ENCODE data around the gene CKAP4. TPM values are rescaled to one million over a fixed set of nuclear protein-coding genes. Genes with fewer than 3 reads are reported as not detected.

CKAP4 gene
- total RNA-seq, 4 donors from 2014 or later, result 58.9 to 127 (median 103) TPM

DNA sequence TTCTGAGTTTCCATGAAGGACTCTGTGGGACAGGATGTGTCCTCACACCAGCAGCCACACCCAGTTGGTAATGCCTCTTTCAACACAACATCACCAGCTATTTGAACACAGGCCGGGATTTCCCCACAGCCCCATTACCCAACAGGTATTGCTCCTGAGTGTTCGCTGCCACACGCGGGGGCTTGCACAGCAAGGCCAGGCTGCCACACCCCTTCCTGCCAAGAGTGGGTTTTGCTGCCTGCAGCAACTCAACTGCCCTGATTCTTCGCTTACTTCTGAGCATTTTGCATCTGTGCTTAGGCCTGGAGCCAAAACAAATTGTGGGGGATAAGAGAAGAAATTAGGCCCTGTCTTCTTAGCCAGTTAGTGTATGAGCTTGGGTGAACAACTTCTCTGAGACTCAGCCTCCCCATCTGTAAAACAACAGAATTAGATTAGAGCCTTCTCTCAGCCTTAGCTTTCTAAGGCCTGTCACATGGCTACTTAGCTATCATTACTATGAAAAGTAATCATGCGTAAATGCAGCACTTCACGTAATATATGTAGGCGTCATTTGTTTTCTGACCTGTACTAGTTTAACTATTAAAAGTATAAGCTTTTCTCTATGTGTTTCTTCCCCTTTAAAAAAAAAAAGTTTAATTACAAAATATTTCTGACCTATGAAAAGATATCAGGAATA, 20.0 kb downstream of the CKAP4 start:
- intact Hi-C loops (cut with DNase I), result loop anchor here (2.0 to 10.0 kb wide), 2 partner anchors 55 to 117 kb away; no protein-coding TSS in a partner anchor
- Histone ChIP-seq H3K4me3 (no peak overlapping the region), H3K36me3 (no peaks in the 10 kb centered on the region), H3K9me3 (no peaks in the 10 kb centered on the region), H3K4me1 (peaks cover 11 to 25% (median 11%) of the 10 kb centered on the region in 3 donors), H3K27me3 (no peaks in the 10 kb centered on the region), H3K27ac (peak overlapping the region; percentile 75 to 82 (median 78))
- whole genome bisulfite sequencing, 2 donors, result 32 to 37% methylated on average over 8 of the region's 8 CpGs
- no peak for DNase-seq
- no peak for TF ChIP-seq POLR2A (IDR thresholded peaks at IDR 0.05)
- TF ChIP-seq, protein P1, sequence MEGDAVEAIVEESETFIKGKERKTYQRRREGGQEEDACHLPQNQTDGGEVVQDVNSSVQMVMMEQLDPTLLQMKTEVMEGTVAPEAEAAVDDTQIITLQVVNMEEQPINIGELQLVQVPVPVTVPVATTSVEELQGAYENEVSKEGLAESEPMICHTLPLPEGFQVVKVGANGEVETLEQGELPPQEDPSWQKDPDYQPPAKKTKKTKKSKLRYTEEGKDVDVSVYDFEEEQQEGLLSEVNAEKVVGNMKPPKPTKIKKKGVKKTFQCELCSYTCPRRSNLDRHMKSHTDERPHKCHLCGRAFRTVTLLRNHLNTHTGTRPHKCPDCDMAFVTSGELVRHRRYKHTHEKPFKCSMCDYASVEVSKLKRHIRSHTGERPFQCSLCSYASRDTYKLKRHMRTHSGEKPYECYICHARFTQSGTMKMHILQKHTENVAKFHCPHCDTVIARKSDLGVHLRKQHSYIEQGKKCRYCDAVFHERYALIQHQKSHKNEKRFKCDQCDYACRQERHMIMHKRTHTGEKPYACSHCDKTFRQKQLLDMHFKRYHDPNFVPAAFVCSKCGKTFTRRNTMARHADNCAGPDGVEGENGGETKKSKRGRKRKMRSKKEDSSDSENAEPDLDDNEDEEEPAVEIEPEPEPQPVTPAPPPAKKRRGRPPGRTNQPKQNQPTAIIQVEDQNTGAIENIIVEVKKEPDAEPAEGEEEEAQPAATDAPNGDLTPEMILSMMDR (IDR thresholded peaks at IDR 0.05), result no peak

DNA sequence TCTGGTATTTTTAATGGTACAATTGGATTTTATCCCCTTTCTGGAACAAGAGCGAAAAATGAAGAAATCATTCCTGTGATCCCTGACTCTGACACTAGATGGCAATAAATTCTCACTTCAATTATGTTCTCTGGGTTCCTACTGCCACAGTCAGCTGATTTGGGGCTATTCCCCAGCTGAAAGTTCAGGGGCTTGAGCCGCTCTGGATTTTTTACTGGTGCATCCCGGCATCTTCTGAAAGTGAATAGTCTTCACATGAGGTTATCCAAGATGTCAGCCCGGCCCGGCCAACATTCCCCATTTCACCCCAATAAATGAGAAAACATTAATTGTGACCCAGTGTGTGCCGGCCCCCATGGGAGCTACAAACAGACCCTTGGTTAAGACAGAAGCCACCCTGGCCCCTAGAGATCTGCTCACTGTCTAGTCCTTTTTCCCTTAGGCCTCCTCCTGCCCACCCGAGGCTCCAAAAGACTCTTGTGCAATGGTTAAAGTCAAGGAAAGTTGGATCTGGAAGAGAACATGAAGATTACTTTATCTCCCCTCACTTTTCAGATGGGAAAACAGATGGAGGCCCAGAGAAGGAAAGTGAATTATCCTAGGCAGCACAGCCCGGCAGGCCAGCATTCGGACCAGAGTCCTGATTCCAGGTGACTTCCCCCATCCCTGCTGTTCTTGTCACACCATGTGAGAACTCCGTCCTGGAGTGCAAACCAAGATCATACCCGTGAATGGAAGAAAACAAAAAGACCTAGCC, 20.8 kb downstream of the CKAP4 start:
- H3K4me3 ChIP-seq, result no peak overlapping the region
- no peaks in the 10 kb centered on the region for H3K9me3 ChIP-seq
- no peak for DNase-seq
- 31 to 32% methylated on average over 11 of the region's 11 CpGs for WGBS, 2 donors
- TF ChIP-seq POLR2A (IDR thresholded peaks at IDR 0.05), result no peak
- TF ChIP-seq, protein P1 (IDR thresholded peaks at IDR 0.05), result peak; percentile 53 to 89 (median 80)
- no peaks in the 10 kb centered on the region for H3K36me3 ChIP-seq
- H3K27ac ChIP-seq, result peak overlapping the region; percentile 75 to 82 (median 78)
- H3K4me1 ChIP-seq, result peaks cover 11 to 25% (median 11%) of the 10 kb centered on the region in 3 donors
- no peaks in the 10 kb centered on the region for H3K27me3 ChIP-seq
- intact Hi-C loops (cut with DNase I), result loop anchor here (2.0 to 10.0 kb wide), 2 partner anchors 56 to 118 kb away; no protein-coding TSS in a partner anchor

DNA sequence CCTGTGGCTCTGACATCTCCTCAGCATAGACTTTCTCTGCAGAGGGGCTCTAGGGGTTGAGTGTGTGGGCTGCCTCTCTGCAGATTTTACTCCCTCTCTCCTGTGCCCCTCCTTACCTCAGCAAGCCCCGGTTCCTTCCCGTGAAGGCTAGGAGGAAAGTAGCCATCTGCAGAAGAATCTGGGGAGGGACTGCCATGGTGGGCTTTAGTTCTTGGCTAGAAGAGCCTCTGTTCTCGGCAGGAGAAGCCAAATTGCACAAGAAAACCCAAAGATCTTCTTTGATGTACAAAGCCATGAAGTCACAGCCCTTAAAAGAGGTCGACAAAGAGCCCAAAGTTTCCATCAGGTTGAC, 23.5 kb downstream of the CKAP4 start:
- Histone ChIP-seq H3K9me3 (no peaks in the 10 kb centered on the region), H3K4me3 (no peak overlapping the region), H3K4me1 (peaks cover 11 to 20% (median 11%) of the 10 kb centered on the region in 3 donors), H3K27me3 (no peaks in the 10 kb centered on the region), H3K36me3 (no peaks in the 10 kb centered on the region), H3K27ac (no peak overlapping the region)
- no peak for DNase-seq
- WGBS, 2 donors, result 22 to 57% methylated on average over 1 to 4 of the region's 4 CpGs
- TF ChIP-seq, protein P1 (IDR thresholded peaks at IDR 0.05), result no peak
- no peak for TF ChIP-seq POLR2A (IDR thresholded peaks at IDR 0.05)
- intact Hi-C loops (cut with DNase I), result loop anchor here (10.0 kb wide), 1 partner anchor 120 kb away; no protein-coding TSS in a partner anchor

DNA sequence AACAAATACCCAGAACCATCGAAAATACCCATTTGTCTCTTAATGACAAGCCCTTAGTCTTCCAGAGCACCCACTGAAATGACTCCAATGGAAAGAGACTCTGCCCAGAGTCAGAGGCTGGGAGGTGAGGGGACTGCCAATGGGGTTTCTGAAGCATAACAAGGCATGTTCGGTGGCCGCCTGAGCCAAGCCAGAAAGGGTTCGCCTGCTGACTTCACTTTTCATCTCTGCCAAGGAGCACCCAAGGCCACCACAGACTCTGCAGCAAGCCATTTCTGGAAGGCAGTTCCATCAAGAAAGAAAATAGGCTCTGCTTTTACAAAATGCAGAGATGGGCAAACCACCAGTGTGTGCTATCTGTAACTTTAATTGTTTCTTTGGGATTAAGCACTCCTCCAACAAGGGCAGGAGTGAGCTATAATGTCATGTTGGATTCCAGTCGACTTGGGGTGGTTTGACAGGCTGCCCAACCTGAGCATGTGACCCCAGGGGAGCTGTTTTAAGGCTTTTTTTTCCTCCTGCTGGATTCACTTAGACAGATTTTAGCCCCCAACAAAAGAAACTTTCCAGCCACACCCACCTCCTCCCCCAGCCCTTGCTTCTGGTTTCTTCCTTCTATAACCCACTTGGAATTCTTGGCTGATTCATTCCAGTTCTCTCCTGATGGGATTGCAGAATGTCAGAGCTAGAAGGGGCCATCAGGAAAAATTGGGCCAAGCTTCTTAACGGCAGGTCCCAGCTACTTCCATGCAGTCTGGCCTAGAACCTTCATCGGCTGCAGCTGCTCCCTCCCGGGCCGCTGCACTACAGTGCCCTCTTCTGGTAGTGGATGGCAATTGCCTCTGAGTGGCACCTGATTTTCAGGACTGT, 24.1 kb downstream of the CKAP4 start:
- Histone ChIP-seq H3K36me3 (no peaks in the 10 kb centered on the region), H3K4me1 (peaks cover 11 to 20% (median 11%) of the 10 kb centered on the region in 3 donors), H3K9me3 (peaks cover 0 to 4% (median 0%) of the 10 kb centered on the region in 3 donors), H3K27me3 (peaks cover 0 to under 1% (median 0%) of the 10 kb centered on the region in 4 donors), H3K4me3 (no peak overlapping the region), H3K27ac (no peak overlapping the region)
- TF ChIP-seq, protein P1 (IDR thresholded peaks at IDR 0.05), result peak; percentile 86 to 95 (median 92)
- TF ChIP-seq POLR2A (IDR thresholded peaks at IDR 0.05), result no peak
- no peak for DNase-seq
- intact Hi-C loops (cut with DNase I), result loop anchor here (10.0 kb wide), 1 partner anchor 121 kb away; no protein-coding TSS in a partner anchor
- 5 to 27% methylated on average over 7 to 8 of the region's 9 CpGs for WGBS, 2 donors
